SK-N-SH (cell line): ENCODE measurements around the gene OR10K1. TPM values are rescaled to one million over a fixed set of nuclear protein-coding genes. Genes with fewer than 3 reads are reported as not detected.

Source experiments
- CTCF ChIA-PET: fragments of 300-600, 350-600 bp; formaldehyde crosslinking; extraction: SDS; loops from one replicate; lab custom pipeline; 2021; lab: Yijun Ruan, JAX
- POLR2A ChIA-PET: fragments of 350-600 bp; sonication (Branson Sonifier 250); formaldehyde crosslinking; extraction: SDS; loops from one replicate; lab custom pipeline; 2020; ENCODE audit warnings: antibody characterized with exemption, inconsistent platforms; lab: Yijun Ruan, JAX
- DNase-seq: peaks from one replicate; pipeline ENCODE4 v3.0.0; 2012
- H2AFZ ChIP-seq: fragments of 200-600 bp; sonication (generic); 2 replicates; pipeline ENCODE4 v1.8.1; 2016; ENCODE audit warnings: antibody characterized with exemption, mild to moderate bottlenecking, low read depth
- H3F3A ChIP-seq: fragments of 200-600 bp; sonication (generic); replicated peaks from 2 replicates; pipeline ENCODE3; 2016; ENCODE audit warnings: antibody characterized with exemption, mild to moderate bottlenecking; ENCODE audit not compliant: insufficient read depth
- H3K27ac ChIP-seq, 2 experiments: fragments of 200-500 bp in 1 of 2; fragments of 200-600 bp in 1 of 2; sonication (Bioruptor generic) in 1 of 2; sonication (generic), shearing (Covaris generic) in 1 of 2; 2 replicates each; pipeline versions ENCODE4 v1.5.1 to v1.6.1; 2014 to 2016; ENCODE audit warnings: low read depth in 2 of 2, inconsistent platforms in 1 of 2, low read length in 1 of 2, mild to moderate bottlenecking in 1 of 2, mixed read lengths in 1 of 2
- H3K27me3 ChIP-seq: fragments of 200-600 bp; sonication (generic), shearing (Covaris generic); 2 replicates; pipeline ENCODE4 v1.6.1; 2016; ENCODE audit warnings: mixed run types; ENCODE audit not compliant: insufficient read depth
- H3K36me3 ChIP-seq, 2 experiments: fragments of 200-500 bp in 1 of 2; fragments of 200-600 bp in 1 of 2; sonication (Bioruptor generic) in 1 of 2; sonication (generic) in 1 of 2; replicated peaks in 1 of 2; 2 replicates each; pipeline versions ENCODE3 to v1.5.1; 2014 to 2016; ENCODE audit warnings: low read length in 1 of 2, mild to moderate bottlenecking in 1 of 2; ENCODE audit not compliant: insufficient read depth in 2 of 2, control insufficient read depth in 1 of 2
- H3K4me1 ChIP-seq, 2 experiments: fragments of 200-500 bp in 1 of 2; fragments of 200-600 bp in 1 of 2; sonication (Bioruptor generic) in 1 of 2; sonication (generic), shearing (Covaris generic) in 1 of 2; 2 replicates each; pipeline versions ENCODE4 v1.5.1 to v1.6.1; 2014 to 2016; ENCODE audit warnings: low read depth in 1 of 2, low read length in 1 of 2, mixed run types in 1 of 2; ENCODE audit not compliant: insufficient read depth in 2 of 2, control insufficient read depth in 1 of 2
- H3K4me2 ChIP-seq: fragments of 200-600 bp; sonication (generic), shearing (Covaris generic); 2 replicates; pipeline ENCODE4 v1.6.1; 2017; ENCODE audit warnings: mixed run types
- H3K4me3 ChIP-seq, 2 experiments: fragments of 200-500 bp in 1 of 2; fragments of 200-600 bp in 1 of 2; sonication (Bioruptor generic) in 1 of 2; sonication (generic), shearing (Covaris generic) in 1 of 2; 2 replicates each; pipeline versions ENCODE4 v1.5.1 to v1.8.1; 2014 to 2016; ENCODE audit warnings: low read depth in 2 of 2, inconsistent platforms in 1 of 2, low read length in 1 of 2, mild to moderate bottlenecking in 1 of 2, mixed read lengths in 1 of 2, moderate library complexity in 1 of 2
- H3K79me2 ChIP-seq: fragments of 200-600 bp; sonication (generic); 2 replicates; pipeline ENCODE4 v1.8.1; 2017; ENCODE audit warnings: mild to moderate bottlenecking; ENCODE audit not compliant: insufficient read depth
- H3K9ac ChIP-seq: fragments of 200-600 bp; sonication (generic); 2 replicates; pipeline ENCODE4 v1.6.1; 2017; ENCODE audit warnings: mixed run types
- H3K9me2 ChIP-seq: fragments of 200-600 bp; sonication (generic); 2 replicates; pipeline ENCODE4 v1.6.1; 2017; ENCODE audit warnings: mixed run types
- H3K9me3 ChIP-seq: fragments of 200-600 bp; sonication (generic); 2 replicates; pipeline ENCODE4 v1.6.1; 2017; ENCODE audit warnings: mixed run types, mild to moderate bottlenecking, moderate library complexity
- H4K20me1 ChIP-seq: fragments of 200-600 bp; sonication (generic); 2 replicates; pipeline ENCODE4 v1.6.1; 2017; ENCODE audit warnings: mild to moderate bottlenecking, mixed run types; ENCODE audit not compliant: insufficient read depth
- CTCF ChIP-seq: fragments of 200-600 bp; sonication (generic); IDR thresholded peaks from 2 replicates; pipeline ENCODE4 v1.6.1; 2017; ENCODE audit warnings: antibody characterized with exemption, mild to moderate bottlenecking, moderate library complexity
- ELF1 ChIP-seq: IDR thresholded peaks from 2 replicates; pipeline ENCODE4 v1.4.0; 2012
- FOXM1 ChIP-seq: IDR thresholded peaks from 2 replicates; pipeline ENCODE4 v1.4.0; 2012; ENCODE audit warnings: low read depth, mild to moderate bottlenecking
- MEF2A ChIP-seq: IDR thresholded peaks from 2 replicates; pipeline ENCODE4 v1.4.0; 2012; ENCODE audit warnings: low read depth, borderline replicate concordance
- MXI1 ChIP-seq: IDR thresholded peaks from 2 replicates; pipeline ENCODE4 v1.6.1; 2012; ENCODE audit warnings: mild to moderate bottlenecking, low read depth, low read length, improper control_type of control experiment
- NFIC ChIP-seq: IDR thresholded peaks from 2 replicates; pipeline ENCODE4 v1.4.0; 2012; ENCODE audit warnings: borderline replicate concordance
- NRF1 ChIP-seq: IDR thresholded peaks from 2 replicates; pipeline ENCODE4 v1.6.1; 2012; ENCODE audit warnings: low read depth, mild to moderate bottlenecking, low read length
- PBX3 ChIP-seq: IDR thresholded peaks from 2 replicates; pipeline ENCODE4; 2012
- POLR2AphosphoS5 ChIP-seq: IDR thresholded peaks from 2 replicates; pipeline ENCODE4 v1.6.1; 2012; ENCODE audit warnings: low read depth, low read length
- RAD21 ChIP-seq: IDR thresholded peaks from 2 replicates; pipeline ENCODE4 v1.6.1; 2012; ENCODE audit warnings: mild to moderate bottlenecking, low read length
- RFX5 ChIP-seq: IDR thresholded peaks from 2 replicates; pipeline ENCODE4 v1.6.1; 2012; ENCODE audit warnings: mild to moderate bottlenecking, improper control_type of control experiment, low read length
- RXRA ChIP-seq: IDR thresholded peaks from 2 replicates; pipeline ENCODE4 v1.4.0; 2012; ENCODE audit warnings: low read depth, mild to moderate bottlenecking, borderline replicate concordance
- SIN3A ChIP-seq: IDR thresholded peaks from 2 replicates; pipeline ENCODE4 v1.6.1; 2012; ENCODE audit warnings: low read depth, mild to moderate bottlenecking, low read length, moderate library complexity, borderline replicate concordance
- TEAD4 ChIP-seq: IDR thresholded peaks from 2 replicates; pipeline ENCODE4 v1.4.0; 2012; ENCODE audit warnings: mild to moderate bottlenecking, borderline replicate concordance; ENCODE audit not compliant: insufficient read depth
- USF1 ChIP-seq: IDR thresholded peaks from 2 replicates; pipeline ENCODE4 v1.4.0; 2012; ENCODE audit warnings: low read depth, borderline replicate concordance
- YY1 ChIP-seq: IDR thresholded peaks from 2 replicates; pipeline ENCODE4 v1.4.0; 2012; ENCODE audit warnings: low read depth, mild to moderate bottlenecking
- WGBS: methylation state at CpG from one replicate; pipeline ENCODE4 v1.1.6; 2017; ENCODE audit warnings: low lambda C conversion rate; 5-methylcytosine and 5-hydroxymethylcytosine counted together
- polyA plus RNA-seq, 3 experiments: library from polyadenylated mRNA; depleted of rRNA; stranded (reverse); fragments of >200 nt; gene quantifications; 2 replicates each; pipeline ENCODE4 v1.2.3, GENCODE V29; 2012
- TF ChIP-seq, protein P1 (sequence below): IDR thresholded peaks from 2 replicates; pipeline ENCODE4 v1.4.0; 2012; ENCODE audit warnings: low read depth, borderline replicate concordance
- TF ChIP-seq, protein P2 (sequence below): fragments of 150-350 bp; IDR thresholded peaks from 2 replicates; pipeline ENCODE4 v1.6.1; 2016; ENCODE audit warnings: mild to moderate bottlenecking, low read depth, low read length
- TF ChIP-seq, protein P3 (sequence below): fragments of 150-350 bp; IDR thresholded peaks from 2 replicates; pipeline ENCODE4 v1.6.1; 2017; ENCODE audit warnings: antibody characterized with exemption, low read length, low read depth, borderline replicate concordance

OR10K1 gene
- polyA plus RNA-seq, 1 of the 3 experiments (the other 2 are of a cell fraction) = not detected

GRCh38 chr1:158434741-158435140 lies 26.9 kb upstream of the OR10K1 start:
- under 1% methylated on average over 3 of the region's 3 CpGs for WGBS

More at GRCh38 chr1:158434741-158435140, 26.9 kb upstream of the OR10K1 start:
- no peaks in the 10 kb centered on the region for H3K9me3 ChIP-seq
- no peak for DNase-seq
- TF ChIP-seq SIN3A (no peak), YY1 (no peak), NFIC (no peak), FOXM1 (no peak), CTCF (no peak), ELF1 (no peak), USF1 (no peak), RAD21 (no peak), PBX3 (no peak), MEF2A (no peak), POLR2AphosphoS5 (no peak), NRF1 (no peak), TEAD4 (no peak), RFX5 (no peak), MXI1 (no peak), RXRA (no peak)
- TF ChIP-seq, protein P1, sequence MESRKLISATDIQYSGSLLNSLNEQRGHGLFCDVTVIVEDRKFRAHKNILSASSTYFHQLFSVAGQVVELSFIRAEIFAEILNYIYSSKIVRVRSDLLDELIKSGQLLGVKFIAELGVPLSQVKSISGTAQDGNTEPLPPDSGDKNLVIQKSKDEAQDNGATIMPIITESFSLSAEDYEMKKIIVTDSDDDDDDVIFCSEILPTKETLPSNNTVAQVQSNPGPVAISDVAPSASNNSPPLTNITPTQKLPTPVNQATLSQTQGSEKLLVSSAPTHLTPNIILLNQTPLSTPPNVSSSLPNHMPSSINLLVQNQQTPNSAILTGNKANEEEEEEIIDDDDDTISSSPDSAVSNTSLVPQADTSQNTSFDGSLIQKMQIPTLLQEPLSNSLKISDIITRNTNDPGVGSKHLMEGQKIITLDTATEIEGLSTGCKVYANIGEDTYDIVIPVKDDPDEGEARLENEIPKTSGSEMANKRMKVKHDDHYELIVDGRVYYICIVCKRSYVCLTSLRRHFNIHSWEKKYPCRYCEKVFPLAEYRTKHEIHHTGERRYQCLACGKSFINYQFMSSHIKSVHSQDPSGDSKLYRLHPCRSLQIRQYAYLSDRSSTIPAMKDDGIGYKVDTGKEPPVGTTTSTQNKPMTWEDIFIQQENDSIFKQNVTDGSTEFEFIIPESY = no peak
- TF ChIP-seq, protein P2, sequence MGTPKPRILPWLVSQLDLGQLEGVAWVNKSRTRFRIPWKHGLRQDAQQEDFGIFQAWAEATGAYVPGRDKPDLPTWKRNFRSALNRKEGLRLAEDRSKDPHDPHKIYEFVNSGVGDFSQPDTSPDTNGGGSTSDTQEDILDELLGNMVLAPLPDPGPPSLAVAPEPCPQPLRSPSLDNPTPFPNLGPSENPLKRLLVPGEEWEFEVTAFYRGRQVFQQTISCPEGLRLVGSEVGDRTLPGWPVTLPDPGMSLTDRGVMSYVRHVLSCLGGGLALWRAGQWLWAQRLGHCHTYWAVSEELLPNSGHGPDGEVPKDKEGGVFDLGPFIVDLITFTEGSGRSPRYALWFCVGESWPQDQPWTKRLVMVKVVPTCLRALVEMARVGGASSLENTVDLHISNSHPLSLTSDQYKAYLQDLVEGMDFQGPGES = no peak
- TF ChIP-seq, protein P3, sequence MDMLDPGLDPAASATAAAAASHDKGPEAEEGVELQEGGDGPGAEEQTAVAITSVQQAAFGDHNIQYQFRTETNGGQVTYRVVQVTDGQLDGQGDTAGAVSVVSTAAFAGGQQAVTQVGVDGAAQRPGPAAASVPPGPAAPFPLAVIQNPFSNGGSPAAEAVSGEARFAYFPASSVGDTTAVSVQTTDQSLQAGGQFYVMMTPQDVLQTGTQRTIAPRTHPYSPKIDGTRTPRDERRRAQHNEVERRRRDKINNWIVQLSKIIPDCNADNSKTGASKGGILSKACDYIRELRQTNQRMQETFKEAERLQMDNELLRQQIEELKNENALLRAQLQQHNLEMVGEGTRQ = no peak
- H2AFZ ChIP-seq = no peak overlapping the region
- no peak overlapping the region for H3K4me2 ChIP-seq
- ChIA-PET POLR2A (no interaction called here), CTCF (no interaction called here)
- no peak overlapping the region for H3K4me3 ChIP-seq
- H3K36me3 ChIP-seq = no peaks in the 10 kb centered on the region
- no peak overlapping the region for H3K27ac ChIP-seq
- no peaks in the 10 kb centered on the region for H4K20me1 ChIP-seq
- no peak overlapping the region for H3K9ac ChIP-seq
- H3K79me2 ChIP-seq = no peaks in the 10 kb centered on the region
- no peaks in the 10 kb centered on the region for H3K9me2 ChIP-seq
- no peaks in the 10 kb centered on the region for H3K27me3 ChIP-seq
- no peaks in the 10 kb centered on the region for H3F3A ChIP-seq
- H3K4me1 ChIP-seq = no peaks in the 10 kb centered on the region
